Astrocyte (in vitro differentiated cells and primary cell): ENCODE measurements around the gene RNF39. TPM values are rescaled to one million over a fixed set of nuclear protein-coding genes. Genes with fewer than 3 reads are reported as not detected.
A peak's percentile ranks its signal among the peaks of the same experiment; 100 is the strongest.

ENCODE experiments used
- DNase-seq: peaks from one replicate; pipeline ENCODE4 v3.0.0-alpha.2; 2010; ENCODE audit warnings: low read depth
- FAIRE-seq: peaks from 2 replicates; lab custom pipeline; 2011; peaks lifted over from hg19 to GRCh38; lab: Jason Lieb, UNC
- H2AFZ ChIP-seq: 2 replicates; pipeline ENCODE4 v1.6.0; 2012; ENCODE audit warnings: low read depth, low read length, inconsistent platforms
- H3K27ac ChIP-seq: 2 replicates; pipeline ENCODE4 v1.5.1; 2011; ENCODE audit warnings: low read depth, low read length, inconsistent platforms
- H3K27me3 ChIP-seq: 2 replicates; pipeline ENCODE4 v1.6.0; 2011; ENCODE audit warnings: low read length, inconsistent platforms; ENCODE audit not compliant: insufficient read depth
- H3K36me3 ChIP-seq: 2 replicates; pipeline ENCODE4 v1.5.1; 2011; ENCODE audit warnings: low read length, inconsistent platforms; ENCODE audit not compliant: insufficient read depth
- H3K4me1 ChIP-seq: 2 replicates; pipeline ENCODE4 v1.5.1; 2011; ENCODE audit warnings: low read length, inconsistent platforms; ENCODE audit not compliant: insufficient read depth
- H3K4me2 ChIP-seq: 2 replicates; pipeline ENCODE4 v1.6.0; 2012; ENCODE audit warnings: low read length, inconsistent platforms
- H3K4me3 ChIP-seq: 2 replicates; pipeline ENCODE4 v1.5.1; 2011; ENCODE audit warnings: low read depth, mild to moderate bottlenecking, low read length, inconsistent platforms; ENCODE audit not compliant: insufficient read depth
- H3K79me2 ChIP-seq: 2 replicates; pipeline ENCODE4 v1.6.0; 2012; ENCODE audit warnings: mild to moderate bottlenecking, low read length, inconsistent platforms; ENCODE audit not compliant: insufficient read depth
- H3K9ac ChIP-seq: 2 replicates; pipeline ENCODE4 v1.6.0; 2012; ENCODE audit warnings: mild to moderate bottlenecking, low read length, inconsistent platforms
- H3K9me3 ChIP-seq: 2 replicates; pipeline ENCODE4 v1.5.1; 2012; ENCODE audit warnings: low read depth, mild to moderate bottlenecking, low read length, inconsistent platforms; ENCODE audit not compliant: insufficient read depth
- H4K20me1 ChIP-seq: 2 replicates; pipeline ENCODE4 v1.6.0; 2012; ENCODE audit warnings: low read length, inconsistent platforms; ENCODE audit not compliant: insufficient read depth
- H3K27ac Mint-ChIP-seq: one replicate; pipeline ENCODE4 v1.8.0; 2021; ENCODE audit warnings: mild to moderate bottlenecking, mixed read lengths; ENCODE audit not compliant: unreplicated experiment
- H3K27me3 Mint-ChIP-seq: one replicate; pipeline ENCODE4 v1.8.0; 2021; ENCODE audit warnings: low read depth, mixed read lengths; ENCODE audit not compliant: unreplicated experiment
- H3K36me3 Mint-ChIP-seq: one replicate; pipeline ENCODE4 v1.8.0; 2021; ENCODE audit warnings: low read depth, mixed read lengths; ENCODE audit not compliant: unreplicated experiment
- H3K4me1 Mint-ChIP-seq: one replicate; pipeline ENCODE4 v1.8.0; 2021; ENCODE audit warnings: low read depth, mixed read lengths; ENCODE audit not compliant: unreplicated experiment
- H3K4me3 Mint-ChIP-seq: one replicate; pipeline ENCODE4 v1.8.0; 2021; ENCODE audit warnings: mild to moderate bottlenecking, moderate library complexity, mixed read lengths; ENCODE audit not compliant: unreplicated experiment
- H3K9me3 Mint-ChIP-seq: one replicate; pipeline ENCODE4 v1.8.0; 2021; ENCODE audit warnings: mild to moderate bottlenecking, mixed read lengths; ENCODE audit not compliant: unreplicated experiment
- EZH2 ChIP-seq: IDR thresholded peaks from 2 replicates; pipeline ENCODE4 v1.6.1; 2012; ENCODE audit warnings: mild to moderate bottlenecking, low read length, inconsistent platforms; ENCODE audit not compliant: insufficient read depth
- total RNA-seq: library from RNA; stranded (reverse); gene quantifications from 2 replicates; pipeline ENCODE4 v1.2.1, GENCODE V29; 2021
- TF ChIP-seq, protein P1 (sequence below): IDR thresholded peaks from 2 replicates; pipeline ENCODE4 v1.5.1; 2011; ENCODE audit warnings: low read depth, mild to moderate bottlenecking, inconsistent platforms, low read length, moderate library complexity; ENCODE audit not compliant: insufficient read depth

RNF39 gene
- total RNA-seq, 1 donor from 2014 or later = not detected

DNA sequence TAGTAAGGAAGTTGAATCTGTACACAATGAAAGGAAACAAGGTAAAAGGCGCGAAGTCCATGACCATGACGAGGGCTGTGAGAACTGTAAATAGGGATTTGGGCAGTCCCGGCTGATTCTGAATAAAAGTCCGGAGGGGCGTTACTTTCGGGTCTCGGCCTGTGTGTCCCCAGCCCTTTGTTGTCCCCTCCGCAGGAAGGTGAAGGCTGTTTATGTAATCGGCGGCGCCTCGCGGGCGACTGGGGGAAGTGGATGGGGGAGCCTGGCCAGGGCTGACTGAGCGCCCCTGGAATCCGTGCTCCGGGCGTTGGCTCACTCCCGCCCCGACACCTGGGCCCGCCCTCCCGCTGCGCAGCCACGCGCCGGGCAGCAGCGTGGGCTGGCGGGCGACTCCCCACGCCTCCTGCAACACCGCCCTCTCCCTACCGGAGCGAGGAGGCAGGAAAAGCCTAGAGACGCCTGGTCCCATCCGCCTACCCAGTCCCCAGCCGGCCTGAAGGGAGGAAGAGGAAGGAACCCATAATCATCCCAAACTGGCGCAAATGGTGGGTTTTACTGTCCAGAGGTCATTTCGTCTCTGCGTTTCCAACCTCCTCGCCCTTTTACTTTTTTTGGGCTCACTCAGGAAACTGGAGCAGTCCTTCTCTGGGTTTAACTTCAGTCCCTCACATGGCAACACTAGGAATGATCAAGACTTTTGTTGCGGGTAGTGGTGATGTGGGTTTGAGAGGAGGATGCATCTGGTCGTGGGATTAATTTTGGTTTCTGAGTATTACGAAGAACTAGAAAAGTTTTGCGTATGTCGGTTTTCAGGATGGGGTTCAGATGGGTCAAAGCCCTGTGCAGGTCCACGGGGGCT lies 25.2 kb upstream of the RNF39 start:
- TF ChIP-seq EZH2 = peak; percentile 65
- TF ChIP-seq, protein P1, sequence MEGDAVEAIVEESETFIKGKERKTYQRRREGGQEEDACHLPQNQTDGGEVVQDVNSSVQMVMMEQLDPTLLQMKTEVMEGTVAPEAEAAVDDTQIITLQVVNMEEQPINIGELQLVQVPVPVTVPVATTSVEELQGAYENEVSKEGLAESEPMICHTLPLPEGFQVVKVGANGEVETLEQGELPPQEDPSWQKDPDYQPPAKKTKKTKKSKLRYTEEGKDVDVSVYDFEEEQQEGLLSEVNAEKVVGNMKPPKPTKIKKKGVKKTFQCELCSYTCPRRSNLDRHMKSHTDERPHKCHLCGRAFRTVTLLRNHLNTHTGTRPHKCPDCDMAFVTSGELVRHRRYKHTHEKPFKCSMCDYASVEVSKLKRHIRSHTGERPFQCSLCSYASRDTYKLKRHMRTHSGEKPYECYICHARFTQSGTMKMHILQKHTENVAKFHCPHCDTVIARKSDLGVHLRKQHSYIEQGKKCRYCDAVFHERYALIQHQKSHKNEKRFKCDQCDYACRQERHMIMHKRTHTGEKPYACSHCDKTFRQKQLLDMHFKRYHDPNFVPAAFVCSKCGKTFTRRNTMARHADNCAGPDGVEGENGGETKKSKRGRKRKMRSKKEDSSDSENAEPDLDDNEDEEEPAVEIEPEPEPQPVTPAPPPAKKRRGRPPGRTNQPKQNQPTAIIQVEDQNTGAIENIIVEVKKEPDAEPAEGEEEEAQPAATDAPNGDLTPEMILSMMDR = no peak
- Histone ChIP-seq H4K20me1 (no peaks in the 10 kb centered on the region), H3K27me3 (peaks cover 67% of the 10 kb centered on the region), H3K4me3 (peak overlapping the region; percentile 46), H3K79me2 (no peaks in the 10 kb centered on the region), H3K9me3 (peaks cover 3% of the 10 kb centered on the region), H3K27ac (no peak overlapping the region), H2AFZ (peak overlapping the region; percentile 15), H3K36me3 (no peaks in the 10 kb centered on the region), H3K9ac (no peak overlapping the region), H3K4me1 (peaks cover 13% of the 10 kb centered on the region), H3K4me2 (peak overlapping the region; percentile 87)
- DNase-seq (no peak), FAIRE-seq (no peak)
- peaks cover 7% of the 10 kb centered on the region for H3K4me1 Mint-ChIP-seq
- no peaks in the 10 kb centered on the region for H3K36me3 Mint-ChIP-seq
- peak overlapping the region; percentile 15 for H3K27ac Mint-ChIP-seq
- no peaks in the 10 kb centered on the region for H3K9me3 Mint-ChIP-seq
- H3K4me3 Mint-ChIP-seq = peak overlapping the region; percentile 79
- H3K27me3 Mint-ChIP-seq = peaks cover 69% of the 10 kb centered on the region

DNA sequence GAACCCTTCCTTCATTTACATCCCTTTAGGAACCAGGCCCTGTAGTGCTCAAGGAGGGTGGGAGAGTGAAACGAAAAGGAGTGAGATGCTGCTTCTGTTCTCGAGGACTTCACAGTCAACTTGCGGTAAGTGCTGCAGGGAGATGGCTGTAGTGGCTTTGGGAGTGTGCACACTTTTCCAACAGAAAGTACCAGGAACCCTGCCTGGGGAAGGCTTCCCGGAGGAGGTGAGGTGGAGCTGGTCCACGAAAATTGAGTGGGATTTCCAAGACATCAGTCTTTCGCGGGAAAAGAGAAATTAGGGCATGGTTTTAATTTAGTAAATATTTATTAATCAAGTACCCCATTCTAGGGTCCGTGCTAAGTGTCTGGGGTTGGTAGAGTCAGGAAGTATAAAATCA lies 24.6 kb upstream of the RNF39 start:
- TF ChIP-seq, protein P1 = no peak
- no peak for TF ChIP-seq EZH2
- no peak overlapping the region for H3K4me3 Mint-ChIP-seq
- Histone ChIP-seq H3K4me3 (no peak overlapping the region), H2AFZ (no peak overlapping the region), H3K9ac (no peak overlapping the region), H3K27me3 (peaks cover 69% of the 10 kb centered on the region), H4K20me1 (no peaks in the 10 kb centered on the region), H3K27ac (no peak overlapping the region), H3K4me1 (peaks cover 13% of the 10 kb centered on the region), H3K4me2 (peak overlapping the region; percentile 87), H3K36me3 (no peaks in the 10 kb centered on the region), H3K9me3 (peaks cover 3% of the 10 kb centered on the region), H3K79me2 (no peaks in the 10 kb centered on the region)
- FAIRE-seq (no peak), DNase-seq (no peak)
- no peaks in the 10 kb centered on the region for H3K9me3 Mint-ChIP-seq
- peaks cover 74% of the 10 kb centered on the region for H3K27me3 Mint-ChIP-seq
- peaks cover 7% of the 10 kb centered on the region for H3K4me1 Mint-ChIP-seq
- no peak overlapping the region for H3K27ac Mint-ChIP-seq
- H3K36me3 Mint-ChIP-seq = no peaks in the 10 kb centered on the region
